ENCODE data around the gene RHAG. TPM values are rescaled to one million over a fixed set of nuclear protein-coding genes. Genes with fewer than 3 reads are reported as not detected.
"Not testable (repeated sequence)": the region's sequence is repeated elsewhere in the genome, so short reads cannot be mapped to it uniquely, and the experiment has no call there.

Gene RHAG
- total RNA-seq: not detected

GRCh38 chr6:49636713-49637349 is at the start of gene RHAG:
TSS of gene RHAG (minus strand) at chr6:49636839. CDS start at chr6:49636812, 27 bp downstream.
- no peak for DNase-seq

GRCh38 chr6:49676671-49677281 is 40.1 kb upstream of the RHAG start:
- no peak for DNase-seq

GRCh38 chr6:49675816-49676215 is 39.2 kb upstream of the RHAG start:
- no peak for DNase-seq

GRCh38 chr6:49668083-49668511 is 31.5 kb upstream of the RHAG start:
- DNase-seq: no peak

GRCh38 chr6:49666930-49667757 is 30.5 kb upstream of the RHAG start:
- no peak for DNase-seq

GRCh38 chr6:49666480-49666879 is 29.8 kb upstream of the RHAG start:
- no peak for DNase-seq

- no peak for DNase-seq
Measured at GRCh38 chr6:49664817-49665216, 28.2 kb upstream of the RHAG start.

GRCh38 chr6:49664054-49664453 is 27.4 kb upstream of the RHAG start:
- DNase-seq: not testable (repeated sequence)

- DNase-seq: no peak
Measured at GRCh38 chr6:49662892-49663261, 26.2 kb upstream of the RHAG start.

GRCh38 chr6:49662231-49662891 is 25.7 kb upstream of the RHAG start:
- no peak for DNase-seq

GRCh38 chr6:49653942-49654341 is 17.3 kb upstream of the RHAG start:
- no peak for DNase-seq

- DNase-seq: no peak
Measured at GRCh38 chr6:49653438-49653837, 16.8 kb upstream of the RHAG start.

GRCh38 chr6:49651239-49651638 is 14.6 kb upstream of the RHAG start:
- DNase-seq: no peak

- DNase-seq: no peak
Measured at GRCh38 chr6:49649988-49650387, 13.3 kb upstream of the RHAG start.

GRCh38 chr6:49648036-49648435 is 11.4 kb upstream of the RHAG start:
- DNase-seq: no peak

GRCh38 chr6:49647476-49647875 is 10.8 kb upstream of the RHAG start:
- DNase-seq: no peak

GRCh38 chr6:49646942-49647341 is 10.3 kb upstream of the RHAG start:
- DNase-seq: no peak

- DNase-seq: no peak
Measured at GRCh38 chr6:49646130-49646824, 9.6 kb upstream of the RHAG start.

- DNase-seq: no peak
Measured at GRCh38 chr6:49645139-49645538, 8.5 kb upstream of the RHAG start.

- DNase-seq: no peak
Measured at GRCh38 chr6:49639177-49639817, 2.7 kb upstream of the RHAG start.

GRCh38 chr6:49637350-49637731 is 702 bp upstream of the RHAG start:
- DNase-seq: no peak

Data from effector CD4-positive, alpha-beta T cell (primary cell).